Stimulated activated CD8-positive, alpha-beta memory T cell treated with anti-CD3 and anti-CD28 coated beads, Interleukin-12 subunit alpha, Interleukin-12 subunit beta, amount 100 ng/mL, for 4 hours (primary cell): Measurements from ENCODE around the gene PKNOX2.
"Not testable (repeated sequence)": the region's sequence is repeated elsewhere in the genome, so short reads cannot be mapped to it uniquely, and the experiment has no call there.

Source experiments
- DNase-seq: peaks from one replicate; pipeline ENCODE4 v3.0.0-alpha.2; 2020; ENCODE audit warnings: low read depth

The PKNOX2 gene

DNA sequence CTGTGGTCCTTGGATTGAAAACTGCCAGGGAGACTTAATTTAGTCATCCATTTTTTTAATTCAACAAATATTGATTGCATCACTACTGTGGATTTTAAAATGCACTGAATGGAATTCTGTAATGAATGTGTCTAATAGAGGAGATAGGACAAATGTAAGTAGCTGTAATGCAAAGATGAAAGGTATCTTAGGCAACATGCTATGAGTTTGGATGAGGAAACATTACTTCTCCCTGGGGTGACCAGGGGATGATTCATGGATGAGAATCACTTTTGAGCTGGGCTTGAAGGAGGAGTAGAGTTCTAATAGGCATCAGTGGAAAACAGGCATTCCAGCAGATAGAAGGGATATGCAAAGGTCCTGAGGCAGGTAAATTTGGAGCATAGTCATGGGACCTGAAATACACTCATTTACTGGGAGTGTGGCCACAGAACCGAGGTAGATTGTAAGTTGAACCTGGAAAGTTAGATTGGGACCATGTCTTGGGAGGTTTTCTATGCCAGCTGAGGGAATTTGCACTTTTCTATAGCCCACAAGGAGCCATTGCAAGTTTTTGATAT lies 43.4 kb downstream of the PKNOX2 start:
- DNase-seq, result no peak

- DNase-seq, result no peak
Observed at GRCh38 chr11:125210066-125210465, 45.5 kb downstream of the PKNOX2 start.

DNA sequence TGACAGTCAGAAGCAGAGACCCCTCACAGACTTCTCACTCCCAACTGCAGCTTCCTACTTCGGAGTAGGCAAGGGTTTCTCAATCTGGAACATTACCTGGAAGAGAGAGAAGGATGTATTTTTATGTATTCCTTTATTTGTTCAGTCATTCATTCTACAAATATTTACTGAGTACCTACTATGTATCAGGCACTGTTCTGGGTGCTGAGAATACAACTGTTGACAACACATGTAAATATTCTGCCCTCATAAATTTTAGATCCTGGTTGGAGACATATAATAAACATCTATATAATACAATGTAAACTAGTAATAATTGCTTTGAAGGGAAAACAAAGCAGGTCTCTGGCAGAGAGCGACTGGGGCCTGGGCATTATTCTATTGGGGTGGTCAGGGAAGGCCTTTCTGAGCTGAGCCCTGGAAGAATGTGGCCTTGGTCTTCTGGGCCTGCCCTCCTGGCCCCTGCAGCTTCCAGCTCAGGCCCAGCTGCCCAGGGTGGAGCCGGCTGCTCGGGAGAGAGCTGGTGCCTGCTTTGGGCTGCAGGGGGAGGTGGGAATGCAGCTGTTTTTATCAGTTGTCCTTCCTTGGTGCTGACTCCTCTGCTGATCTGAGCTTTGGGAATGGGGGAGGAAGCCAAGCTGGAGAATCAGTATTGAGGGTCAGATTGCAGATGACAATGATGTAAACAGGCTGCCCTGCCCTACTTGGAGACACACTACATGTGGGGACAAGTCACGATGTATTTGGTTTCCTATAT lies 46.8 kb downstream of the PKNOX2 start:
- DNase-seq, result no peak

- no peak for DNase-seq
Observed at GRCh38 chr11:125211948-125212340, 47.4 kb downstream of the PKNOX2 start.

- no peak for DNase-seq
Observed at GRCh38 chr11:125214601-125215565, 50.3 kb downstream of the PKNOX2 start.

GRCh38 chr11:125215976-125216375 lies 51.4 kb downstream of the PKNOX2 start:
- no peak for DNase-seq

DNA sequence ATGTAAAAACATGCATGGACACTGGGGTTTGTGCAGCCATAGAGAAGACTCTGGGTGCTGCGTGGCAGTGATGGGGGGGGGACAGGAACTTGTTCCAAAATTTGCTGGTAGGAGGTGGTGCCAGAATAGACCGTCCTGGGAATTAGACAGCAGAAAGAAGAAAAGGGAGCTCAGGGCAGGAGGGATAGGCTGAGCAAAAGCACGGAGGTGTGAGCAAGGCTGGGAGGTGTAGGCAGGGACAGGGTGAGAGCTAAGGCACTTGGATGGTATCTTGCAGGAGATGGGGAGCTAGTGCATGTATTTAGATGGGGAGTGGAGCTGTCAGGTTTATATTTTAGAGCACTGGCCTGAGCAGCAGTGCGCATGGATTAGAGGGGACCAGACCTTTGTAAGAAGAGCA lies 53.8 kb downstream of the PKNOX2 start:
- no peak for DNase-seq

DNA sequence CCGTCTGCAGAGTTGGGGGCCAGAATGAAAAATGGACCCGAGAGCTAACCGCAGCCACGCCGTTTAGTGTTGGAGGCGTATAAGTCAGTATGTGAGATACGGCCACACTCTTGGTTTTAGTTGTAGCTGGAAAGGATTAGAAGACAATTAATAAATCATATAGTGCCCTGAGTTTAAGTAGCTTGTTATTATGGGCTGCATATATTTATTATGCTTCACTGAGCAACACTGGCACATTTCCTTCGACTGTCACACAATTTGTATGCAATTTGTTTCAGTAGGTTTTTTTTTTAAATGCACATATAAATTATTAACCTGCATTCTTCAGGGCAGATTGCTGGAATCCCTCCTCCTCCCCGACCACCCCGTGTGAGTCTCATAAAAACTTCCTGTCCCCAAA lies 56.9 kb downstream of the PKNOX2 start:
- no peak for DNase-seq

DNA sequence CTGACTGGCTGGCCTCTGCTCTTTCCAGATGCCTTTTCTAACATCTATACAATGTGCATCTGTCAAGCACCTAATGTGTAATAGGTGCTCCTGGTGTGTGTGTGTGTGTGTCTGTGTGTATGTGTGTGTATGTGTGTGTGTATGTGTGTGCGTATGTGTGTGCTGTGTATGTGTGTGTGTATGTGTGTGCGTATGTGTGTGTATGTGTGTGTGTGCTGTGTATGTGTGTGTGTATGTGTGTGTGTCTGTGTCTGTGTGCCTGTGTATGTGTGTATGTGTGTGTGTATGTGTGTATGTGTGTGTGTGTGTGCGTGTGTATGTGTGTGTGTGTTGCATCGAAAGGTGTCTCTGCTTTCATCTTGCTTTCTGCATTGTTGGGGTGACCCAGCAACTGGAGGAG lies 57.9 kb downstream of the PKNOX2 start:
- no peak for DNase-seq

- not testable (repeated sequence) for DNase-seq
Observed at GRCh38 chr11:125223161-125223560, 58.6 kb downstream of the PKNOX2 start.

DNA sequence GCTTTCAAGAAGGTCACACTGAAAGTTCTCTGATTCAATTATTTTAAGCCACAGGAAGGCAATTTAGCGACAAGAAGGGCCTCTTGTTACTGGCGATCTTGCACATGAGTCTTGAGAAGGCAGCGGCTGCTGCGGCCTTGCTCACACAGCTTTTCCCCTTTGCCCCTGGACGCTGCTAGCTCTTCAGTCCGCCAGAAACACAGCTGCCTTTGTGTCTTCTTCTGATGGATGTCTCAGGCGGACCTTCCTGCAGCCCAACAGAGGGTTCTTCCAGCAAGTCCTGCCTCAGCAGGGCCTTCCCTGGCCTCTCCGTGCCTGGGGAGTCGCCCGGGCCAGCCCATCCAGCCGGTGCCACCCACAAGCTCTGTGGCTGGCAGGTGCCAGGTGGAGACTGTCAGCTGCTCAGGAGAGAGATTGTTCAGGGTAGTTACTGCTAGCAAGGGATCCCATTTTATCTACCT lies 59.4 kb downstream of the PKNOX2 start:
- no peak for DNase-seq

DNA sequence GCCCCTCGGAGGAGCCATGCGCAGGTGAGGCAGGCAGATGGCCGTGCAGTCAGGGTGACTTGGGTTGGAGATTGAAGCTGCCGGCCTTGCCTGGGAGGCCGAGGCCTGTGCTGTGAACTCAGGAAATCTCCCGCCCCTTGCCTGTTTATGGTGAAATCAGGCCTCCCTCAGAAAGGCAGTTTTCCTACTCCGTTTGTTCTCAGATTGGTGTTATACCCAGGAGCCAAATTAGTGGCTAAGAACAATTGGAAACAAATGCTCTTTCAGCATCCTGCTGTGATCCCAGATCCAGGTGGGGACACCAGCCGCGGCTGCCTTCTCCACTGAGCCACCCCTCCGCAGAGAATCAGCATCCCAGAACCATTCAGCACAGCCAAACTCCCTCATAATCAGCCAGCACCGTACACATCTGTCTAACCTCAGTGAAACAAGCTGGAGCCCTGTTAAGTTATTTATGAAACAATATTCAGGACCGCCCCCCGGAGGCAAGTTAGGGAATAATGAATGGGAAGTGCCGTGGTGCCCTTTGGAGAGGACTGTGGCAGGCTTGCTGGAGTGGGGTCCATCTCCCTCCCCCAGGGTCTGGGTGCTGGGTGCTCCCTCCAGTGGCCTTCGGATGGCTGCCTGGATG lies 60.0 kb downstream of the PKNOX2 start:
- no peak for DNase-seq

- DNase-seq, result no peak
Observed at GRCh38 chr11:125225401-125225800, 60.9 kb downstream of the PKNOX2 start.

- no peak for DNase-seq
Observed at GRCh38 chr11:125226031-125226430, 61.5 kb downstream of the PKNOX2 start.

GRCh38 chr11:125226706-125227105 lies 62.2 kb downstream of the PKNOX2 start:
- no peak for DNase-seq

GRCh38 chr11:125227151-125227550 lies 62.6 kb downstream of the PKNOX2 start:
- DNase-seq, result no peak

GRCh38 chr11:125228445-125228844 lies 63.9 kb downstream of the PKNOX2 start:
- DNase-seq, result no peak

DNA sequence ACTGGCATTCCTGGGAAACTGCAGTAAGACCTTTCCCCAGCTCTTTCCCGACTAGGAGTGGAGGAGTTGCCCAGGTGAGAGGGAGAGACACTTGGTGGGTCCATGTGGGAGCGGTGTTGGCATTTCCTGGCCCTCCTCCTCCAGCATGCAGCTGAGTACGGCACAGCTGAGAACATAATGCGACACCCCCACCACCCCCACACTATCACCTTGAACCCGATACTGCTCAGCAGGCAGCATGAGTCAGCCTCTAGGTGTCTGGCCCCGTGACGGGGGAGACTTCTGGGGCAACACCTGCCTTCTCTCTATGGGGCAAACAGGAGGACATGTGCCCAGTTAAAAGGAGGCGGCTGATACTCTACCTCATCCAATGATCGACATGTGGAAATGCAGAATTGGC lies 64.4 kb downstream of the PKNOX2 start:
- no peak for DNase-seq

GRCh38 chr11:125229916-125230315 lies 65.4 kb downstream of the PKNOX2 start:
- DNase-seq, result no peak

- DNase-seq, result no peak
Observed at GRCh38 chr11:125233116-125233515, 68.6 kb downstream of the PKNOX2 start.

GRCh38 chr11:125233736-125234275 lies 69.3 kb downstream of the PKNOX2 start:
- no peak for DNase-seq

DNA sequence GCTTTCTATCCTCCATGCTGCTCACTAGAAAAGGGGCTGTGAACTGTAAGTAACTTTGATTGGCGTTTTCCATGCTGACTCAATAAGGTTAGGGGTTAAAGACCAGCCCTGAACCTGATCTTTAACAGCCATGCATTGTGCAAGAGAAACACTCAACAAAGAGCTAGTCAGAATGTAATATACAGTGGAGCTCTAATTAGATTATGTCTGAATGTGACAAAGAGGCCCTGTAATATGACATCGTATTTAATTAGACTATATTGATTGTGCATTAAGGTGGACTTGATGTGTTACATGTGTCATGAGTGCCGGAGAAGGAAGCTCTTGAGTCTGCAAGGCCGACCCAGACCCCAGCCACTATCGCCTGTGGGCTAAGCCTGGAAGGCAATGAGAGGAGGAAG lies 70.5 kb downstream of the PKNOX2 start:
- DNase-seq, result no peak
